ENCODE measurements around the gene TRIM54. TPM values are rescaled to one million over a fixed set of nuclear protein-coding genes. Genes with fewer than 3 reads are reported as not detected.

TRIM54 gene
- total and polyA plus RNA-seq, 2 of the 8 experiments (the other 6 are each of a cell fraction or from before 2014, with no cell fraction given): 3.9 to 5.8 TPM

GRCh38 chr2:27356056-27356381 is 73.8 kb downstream of the TRIM54 start:
- H3K79me2 ChIP-seq (ENCODE audit: control insufficient read depth in 1 of 2, insufficient read depth in 2 of 2, low read length in 2 of 2): peaks cover 11 to 63% of the 10 kb centered on the region in 2 experiments; a peak in 3 of 4 replicates
- H2BK20ac ChIP-seq (ENCODE audit: low read length): no peak overlapping the region
- H2BK15ac ChIP-seq (ENCODE audit: low read length): no peak overlapping the region
- peak overlapping the region; percentile 96; the same call in 1 of the 2 replicates for H4K8ac ChIP-seq (ENCODE audit: extremely low read depth, insufficient read depth, low read length)
- H3K23ac ChIP-seq (ENCODE audit: insufficient read length): no peak overlapping the region
- peaks cover 0 to 12% (median 4%) of the 10 kb centered on the region in 4 experiments; a peak in 4 of 7 replicates for H3K4me1 ChIP-seq (replicated peaks in 1 of 4; ENCODE audit: control insufficient read depth in 3 of 4, insufficient read depth in 4 of 4, low read length in 3 of 4)
- DNase-seq (ENCODE audit: low read depth in 1 of 2, low spot score in 2 of 2) (peak in 1 of 2 experiments; percentile 69), FAIRE-seq (no peak)
- CTCF ChIA-PET (ENCODE audit: partially characterized antibody): no interaction called here
- POLR2A ChIA-PET (ENCODE audit: partially characterized antibody): interaction anchor here (0.9 to 9.5 kb wide), 30 partner anchors 8 to 303 kb away, joined by 3 to 135 read pairs (median 5); partner anchors contain the start of genes CAD, EIF2B4, FNDC4 and MPV17
- H3K27me3 ChIP-seq (replicated peaks in 1 of 4; ENCODE audit: control insufficient read depth in 3 of 4, extremely low read depth in 1 of 4, insufficient read depth in 3 of 4, low read length in 3 of 4): no peaks in the 10 kb centered on the region
- H3K79me1 ChIP-seq (ENCODE audit: low read depth, low read length): no peaks in the 10 kb centered on the region; the same call in 1 of the 2 replicates
- H4K20me1 ChIP-seq (replicated peaks in 1 of 2; ENCODE audit: control insufficient read depth in 1 of 2, insufficient read depth in 2 of 2, low read length in 2 of 2): peaks cover 0 to 3% of the 10 kb centered on the region in 2 experiments
- no peaks in the 10 kb centered on the region for H3K9me3 ChIP-seq (ENCODE audit: insufficient read depth in 2 of 2, low read depth in 1 of 2, low read length in 1 of 2)
- no peak overlapping the region for H2BK120ac ChIP-seq (replicated peaks; ENCODE audit: low read depth, low read length)
- no peaks in the 10 kb centered on the region for H3K23me2 ChIP-seq (ENCODE audit: low read depth, low read length)
- peak overlapping the region; percentile 61 to 98 (median 96) for H3K9ac ChIP-seq (replicated peaks in 1 of 4; ENCODE audit: extremely low read depth in 1 of 4, low read depth in 3 of 4, low read length in 3 of 4)
- no peak overlapping the region for H3K4ac ChIP-seq (replicated peaks; ENCODE audit: insufficient read length, low read depth, low read length)
- WGBS, 2 experiments (ENCODE audit: extremely low coverage in 1 of 2, insufficient coverage in 1 of 2, insufficient read length in 1 of 2, insufficient replicate concordance in 2 of 2, low coverage in 1 of 2, low lambda C conversion rate in 2 of 2, missing lambda C conversion rate in 1 of 2): 2% methylated on average over 12 of the region's 12 CpGs; no CpG with 5 or more reads in 1 of the 2 experiments
- peak overlapping the region; percentile 95 for H3K27ac ChIP-seq (ENCODE audit: low read depth, low read length)
- H4K5ac ChIP-seq (ENCODE audit: insufficient read length, low read depth, low read length): peak overlapping the region; percentile 85
- peak overlapping the region; percentile 94 for H2BK5ac ChIP-seq (ENCODE audit: low read depth, low read length)
- H2AK5ac ChIP-seq (ENCODE audit: low read depth, low read length): no peak overlapping the region; the same call in 1 of the 2 replicates
- H3K36me3 ChIP-seq (ENCODE audit: control insufficient read depth in 2 of 4, insufficient read depth in 4 of 4, low read length in 3 of 4): no peaks in the 10 kb centered on the region
- no peak overlapping the region for H2AFZ ChIP-seq (ENCODE audit: low read length)
- peak overlapping the region; percentile 63 to 69 for H3K4me2 ChIP-seq (ENCODE audit: insufficient read depth in 1 of 2, low read depth in 2 of 2, low read length in 2 of 2)
- no peak for TF ChIP-seq GTF2F1 (IDR thresholded peaks at IDR 0.05; ENCODE audit: borderline replicate concordance, low read depth, low read length)
- peak overlapping the region; percentile 73 for H2BK12ac ChIP-seq (ENCODE audit: low read depth, low read length)
- peak overlapping the region; percentile 77 for H3K56ac ChIP-seq (replicated peaks; ENCODE audit: insufficient read length, low read depth, low read length)
- peak overlapping the region; percentile 89 for H3K18ac ChIP-seq (ENCODE audit: extremely low read depth, low read length)
- peak overlapping the region; percentile 68 to 97 (median 90) for H3K4me3 ChIP-seq (ENCODE audit: extremely low read depth in 1 of 4, insufficient read depth in 2 of 4, low read depth in 3 of 4, low read length in 4 of 4)
- H4K91ac ChIP-seq (replicated peaks; ENCODE audit: insufficient read length, low read length): peak overlapping the region; percentile 96
- no peak overlapping the region for H3K14ac ChIP-seq (ENCODE audit: insufficient read length)

Measured in H1 (cell line).